Measurements from ENCODE around the gene MYO9A. TPM values are rescaled to one million over a fixed set of nuclear protein-coding genes. Genes with fewer than 3 reads are reported as not detected.

The MYO9A gene
- total RNA-seq, 1 experiment from 2014 or later: 21.4 TPM

DNA sequence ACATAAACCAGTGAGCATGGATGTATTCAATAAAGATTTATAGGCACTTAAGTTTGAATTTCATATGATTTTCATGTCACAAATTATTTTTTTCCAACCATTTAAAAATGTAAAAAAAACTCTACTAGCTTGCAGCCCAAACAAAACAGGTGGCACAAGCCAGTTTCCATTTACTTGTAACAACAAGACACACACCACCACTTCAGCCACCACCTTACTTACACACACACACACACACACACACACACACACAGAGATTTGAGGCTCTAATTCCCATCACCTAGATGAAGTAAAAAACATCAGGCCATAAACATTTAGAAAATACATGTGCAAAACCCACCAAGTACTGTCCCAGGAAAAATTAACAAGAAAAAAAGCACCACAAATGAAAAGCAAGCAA lies 25.3 kb downstream of the MYO9A start:
- Histone ChIP-seq H3K56ac (ENCODE audit: insufficient read length, low read depth, low read length) (no peak overlapping the region), H4K5ac (ENCODE audit: insufficient read length, low read depth, low read length) (no peak overlapping the region), H3K79me1 (ENCODE audit: insufficient read depth, low read depth, low read length, poor library complexity, severe bottlenecking) (no peaks in the 10 kb centered on the region), H3K18ac (ENCODE audit: insufficient read length, low read depth, low read length) (no peak overlapping the region), H4K8ac (replicated peaks; ENCODE audit: insufficient read length, low read depth, low read length) (no peak overlapping the region), H2BK15ac (ENCODE audit: low read depth, low read length) (no peak overlapping the region), H2AFZ (ENCODE audit: low read length) (no peak overlapping the region), H3K4ac (ENCODE audit: low read depth, low read length) (no peak overlapping the region), H4K91ac (ENCODE audit: insufficient read length, low read depth, low read length) (no peak overlapping the region), H2BK5ac (ENCODE audit: insufficient read length, low read length) (no peak overlapping the region), H2AK5ac (ENCODE audit: insufficient read length, low read length) (no peak overlapping the region), H3T11ph (ENCODE audit: low read length) (no peak overlapping the region), H3K27me3 (ENCODE audit: insufficient read depth, low read length) (no peaks in the 10 kb centered on the region), H3K9me3 (ENCODE audit: control insufficient read depth, low read depth, low read length) (no peaks in the 10 kb centered on the region), H3K23ac (ENCODE audit: insufficient read length, low read depth, low read length) (no peak overlapping the region), H3K4me2 (ENCODE audit: insufficient read depth, insufficient read length, low read length) (no peak overlapping the region), H3K9ac (ENCODE audit: extremely low read depth, insufficient read length, low read length) (no peak overlapping the region), H4K20me1 (ENCODE audit: control insufficient read depth, insufficient read depth, insufficient read length) (no peaks in the 10 kb centered on the region), H3K14ac (ENCODE audit: insufficient read depth, low read length) (no peak overlapping the region), H2BK12ac (ENCODE audit: insufficient read length, low read depth, low read length) (no peak overlapping the region), H3K23me2 (ENCODE audit: insufficient read length, low read depth, low read length, poor library complexity, severe bottlenecking) (no peaks in the 10 kb centered on the region), H3K27ac (ENCODE audit: insufficient read length, low read depth, low read length) (no peak overlapping the region), H2BK120ac (ENCODE audit: low read depth, low read length, poor library complexity, severe bottlenecking) (no peak overlapping the region), H3K4me1 (ENCODE audit: insufficient read depth, low read length) (no peaks in the 10 kb centered on the region), H3K79me2 (ENCODE audit: insufficient read depth, low read length) (no peaks in the 10 kb centered on the region), H2BK20ac (ENCODE audit: low read depth, low read length, poor library complexity, severe bottlenecking) (no peak overlapping the region)
- no peak for DNase-seq
- TF ChIP-seq, protein P1, sequence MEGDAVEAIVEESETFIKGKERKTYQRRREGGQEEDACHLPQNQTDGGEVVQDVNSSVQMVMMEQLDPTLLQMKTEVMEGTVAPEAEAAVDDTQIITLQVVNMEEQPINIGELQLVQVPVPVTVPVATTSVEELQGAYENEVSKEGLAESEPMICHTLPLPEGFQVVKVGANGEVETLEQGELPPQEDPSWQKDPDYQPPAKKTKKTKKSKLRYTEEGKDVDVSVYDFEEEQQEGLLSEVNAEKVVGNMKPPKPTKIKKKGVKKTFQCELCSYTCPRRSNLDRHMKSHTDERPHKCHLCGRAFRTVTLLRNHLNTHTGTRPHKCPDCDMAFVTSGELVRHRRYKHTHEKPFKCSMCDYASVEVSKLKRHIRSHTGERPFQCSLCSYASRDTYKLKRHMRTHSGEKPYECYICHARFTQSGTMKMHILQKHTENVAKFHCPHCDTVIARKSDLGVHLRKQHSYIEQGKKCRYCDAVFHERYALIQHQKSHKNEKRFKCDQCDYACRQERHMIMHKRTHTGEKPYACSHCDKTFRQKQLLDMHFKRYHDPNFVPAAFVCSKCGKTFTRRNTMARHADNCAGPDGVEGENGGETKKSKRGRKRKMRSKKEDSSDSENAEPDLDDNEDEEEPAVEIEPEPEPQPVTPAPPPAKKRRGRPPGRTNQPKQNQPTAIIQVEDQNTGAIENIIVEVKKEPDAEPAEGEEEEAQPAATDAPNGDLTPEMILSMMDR (conservative IDR thresholded peaks at IDR 0.05): no peak
- H3K9me3 Mint-ChIP-seq: peaks cover 0 to 7% of the 10 kb centered on the region in 2 experiments; a peak in 2 of 5 replicates
- H3K27me3 Mint-ChIP-seq (ENCODE audit: low read depth): no peaks in the 10 kb centered on the region
- H3K4me3 Mint-ChIP-seq: no peak overlapping the region
- no peaks in the 10 kb centered on the region for H3K4me1 Mint-ChIP-seq
- H3K36me3 Mint-ChIP-seq (ENCODE audit: insufficient read depth in 1 of 3, low read depth in 3 of 3): peaks cover 0 to 8% (median 7%) of the 10 kb centered on the region in 3 experiments; a peak in 4 of 7 replicates
- no peak overlapping the region for H3K27ac Mint-ChIP-seq
